SK-N-SH (cell line): ENCODE measurements around the gene WDR87. TPM values are rescaled to one million over a fixed set of nuclear protein-coding genes. Genes with fewer than 3 reads are reported as not detected.

Source experiments
- CTCF ChIA-PET: fragments of 300-600, 350-600 bp; formaldehyde crosslinking; extraction: SDS; loops from one replicate; lab custom pipeline; 2021; lab: Yijun Ruan, JAX
- POLR2A ChIA-PET: fragments of 350-600 bp; sonication (Branson Sonifier 250); formaldehyde crosslinking; extraction: SDS; loops from one replicate; lab custom pipeline; 2020; ENCODE audit warnings: antibody characterized with exemption, inconsistent platforms; lab: Yijun Ruan, JAX
- DNase-seq: peaks from one replicate; pipeline ENCODE4 v3.0.0; 2012
- H2AFZ ChIP-seq: fragments of 200-600 bp; sonication (generic); 2 replicates; pipeline ENCODE4 v1.8.1; 2016; ENCODE audit warnings: antibody characterized with exemption, mild to moderate bottlenecking, low read depth
- H3F3A ChIP-seq: fragments of 200-600 bp; sonication (generic); replicated peaks from 2 replicates; pipeline ENCODE3; 2016; ENCODE audit warnings: antibody characterized with exemption, mild to moderate bottlenecking; ENCODE audit not compliant: insufficient read depth
- H3K27ac ChIP-seq, 2 experiments: fragments of 200-500 bp in 1 of 2; fragments of 200-600 bp in 1 of 2; sonication (Bioruptor generic) in 1 of 2; sonication (generic), shearing (Covaris generic) in 1 of 2; 2 replicates each; pipeline versions ENCODE4 v1.5.1 to v1.6.1; 2014 to 2016; ENCODE audit warnings: low read depth in 2 of 2, inconsistent platforms in 1 of 2, low read length in 1 of 2, mild to moderate bottlenecking in 1 of 2, mixed read lengths in 1 of 2
- H3K27me3 ChIP-seq: fragments of 200-600 bp; sonication (generic), shearing (Covaris generic); 2 replicates; pipeline ENCODE4 v1.6.1; 2016; ENCODE audit warnings: mixed run types; ENCODE audit not compliant: insufficient read depth
- H3K36me3 ChIP-seq, 2 experiments: fragments of 200-500 bp in 1 of 2; fragments of 200-600 bp in 1 of 2; sonication (Bioruptor generic) in 1 of 2; sonication (generic) in 1 of 2; replicated peaks in 1 of 2; 2 replicates each; pipeline versions ENCODE3 to v1.5.1; 2014 to 2016; ENCODE audit warnings: low read length in 1 of 2, mild to moderate bottlenecking in 1 of 2; ENCODE audit not compliant: insufficient read depth in 2 of 2, control insufficient read depth in 1 of 2
- H3K4me1 ChIP-seq, 2 experiments: fragments of 200-500 bp in 1 of 2; fragments of 200-600 bp in 1 of 2; sonication (Bioruptor generic) in 1 of 2; sonication (generic), shearing (Covaris generic) in 1 of 2; 2 replicates each; pipeline versions ENCODE4 v1.5.1 to v1.6.1; 2014 to 2016; ENCODE audit warnings: low read depth in 1 of 2, low read length in 1 of 2, mixed run types in 1 of 2; ENCODE audit not compliant: insufficient read depth in 2 of 2, control insufficient read depth in 1 of 2
- H3K4me2 ChIP-seq: fragments of 200-600 bp; sonication (generic), shearing (Covaris generic); 2 replicates; pipeline ENCODE4 v1.6.1; 2017; ENCODE audit warnings: mixed run types
- H3K4me3 ChIP-seq, 2 experiments: fragments of 200-500 bp in 1 of 2; fragments of 200-600 bp in 1 of 2; sonication (Bioruptor generic) in 1 of 2; sonication (generic), shearing (Covaris generic) in 1 of 2; 2 replicates each; pipeline versions ENCODE4 v1.5.1 to v1.8.1; 2014 to 2016; ENCODE audit warnings: low read depth in 2 of 2, inconsistent platforms in 1 of 2, low read length in 1 of 2, mild to moderate bottlenecking in 1 of 2, mixed read lengths in 1 of 2, moderate library complexity in 1 of 2
- H3K79me2 ChIP-seq: fragments of 200-600 bp; sonication (generic); 2 replicates; pipeline ENCODE4 v1.8.1; 2017; ENCODE audit warnings: mild to moderate bottlenecking; ENCODE audit not compliant: insufficient read depth
- H3K9ac ChIP-seq: fragments of 200-600 bp; sonication (generic); 2 replicates; pipeline ENCODE4 v1.6.1; 2017; ENCODE audit warnings: mixed run types
- H3K9me2 ChIP-seq: fragments of 200-600 bp; sonication (generic); 2 replicates; pipeline ENCODE4 v1.6.1; 2017; ENCODE audit warnings: mixed run types
- H3K9me3 ChIP-seq: fragments of 200-600 bp; sonication (generic); 2 replicates; pipeline ENCODE4 v1.6.1; 2017; ENCODE audit warnings: mixed run types, mild to moderate bottlenecking, moderate library complexity
- H4K20me1 ChIP-seq: fragments of 200-600 bp; sonication (generic); 2 replicates; pipeline ENCODE4 v1.6.1; 2017; ENCODE audit warnings: mild to moderate bottlenecking, mixed run types; ENCODE audit not compliant: insufficient read depth
- CHD2 ChIP-seq: fragments of 150-350 bp; IDR thresholded peaks from 2 replicates; pipeline ENCODE4 v1.6.1; 2018; ENCODE audit warnings: low read length; ENCODE audit not compliant: partially characterized antibody
- ELF1 ChIP-seq: IDR thresholded peaks from 2 replicates; pipeline ENCODE4 v1.4.0; 2012
- EP300 ChIP-seq, 2 experiments: IDR thresholded peaks; 2 replicates each; pipeline versions ENCODE4 v1.4.0 to v1.6.1; 2012; ENCODE audit warnings: borderline replicate concordance in 1 of 2, low read depth in 1 of 2, low read length in 1 of 2
- EZH2phosphoT487 ChIP-seq: fragments of 200-600 bp; sonication (generic); IDR thresholded peaks from 2 replicates; pipeline ENCODE4 v1.6.1; 2017; ENCODE audit warnings: low read depth, mixed run types, mild to moderate bottlenecking, antibody characterized with exemption, moderate library complexity, borderline replicate concordance
- FOSL2 ChIP-seq: IDR thresholded peaks from 2 replicates; pipeline ENCODE4 v1.4.0; 2012; ENCODE audit warnings: low read depth, mild to moderate bottlenecking, moderate library complexity, borderline replicate concordance
- FOXJ3 ChIP-seq: sonication (generic); formaldehyde crosslinking; IDR thresholded peaks from 2 replicates; pipeline ENCODE4 v1.5.1; 2020; ENCODE audit warnings: mild to moderate bottlenecking, missing genetic modification reagents
- FOXM1 ChIP-seq: IDR thresholded peaks from 2 replicates; pipeline ENCODE4 v1.4.0; 2012; ENCODE audit warnings: low read depth, mild to moderate bottlenecking
- GABPA ChIP-seq: IDR thresholded peaks from 2 replicates; pipeline ENCODE4 v1.4.0; 2012; ENCODE audit warnings: low read depth, mild to moderate bottlenecking
- GATA2 ChIP-seq: sonication (generic); formaldehyde crosslinking; IDR thresholded peaks from 2 replicates; pipeline ENCODE4 v1.5.0; 2020; ENCODE audit warnings: mild to moderate bottlenecking, missing genetic modification reagents
- JUND ChIP-seq: IDR thresholded peaks from 2 replicates; pipeline ENCODE4 v1.4.0; 2012
- MEF2A ChIP-seq: IDR thresholded peaks from 2 replicates; pipeline ENCODE4 v1.4.0; 2012; ENCODE audit warnings: low read depth, borderline replicate concordance
- MXI1 ChIP-seq: IDR thresholded peaks from 2 replicates; pipeline ENCODE4 v1.6.1; 2012; ENCODE audit warnings: mild to moderate bottlenecking, low read depth, low read length, improper control_type of control experiment
- NFIC ChIP-seq: IDR thresholded peaks from 2 replicates; pipeline ENCODE4 v1.4.0; 2012; ENCODE audit warnings: borderline replicate concordance
- POLR2AphosphoS5 ChIP-seq: IDR thresholded peaks from 2 replicates; pipeline ENCODE4 v1.6.1; 2012; ENCODE audit warnings: low read depth, low read length
- RFX5 ChIP-seq: IDR thresholded peaks from 2 replicates; pipeline ENCODE4 v1.6.1; 2012; ENCODE audit warnings: mild to moderate bottlenecking, improper control_type of control experiment, low read length
- RXRA ChIP-seq: IDR thresholded peaks from 2 replicates; pipeline ENCODE4 v1.4.0; 2012; ENCODE audit warnings: low read depth, mild to moderate bottlenecking, borderline replicate concordance
- SIN3A ChIP-seq: IDR thresholded peaks from 2 replicates; pipeline ENCODE4 v1.6.1; 2012; ENCODE audit warnings: low read depth, mild to moderate bottlenecking, low read length, moderate library complexity, borderline replicate concordance
- SMC3 ChIP-seq: IDR thresholded peaks from 2 replicates; pipeline ENCODE4 v1.6.1; 2012; ENCODE audit warnings: low read depth, low read length, improper control_type of control experiment
- TEAD4 ChIP-seq: IDR thresholded peaks from 2 replicates; pipeline ENCODE4 v1.4.0; 2012; ENCODE audit warnings: mild to moderate bottlenecking, borderline replicate concordance; ENCODE audit not compliant: insufficient read depth
- WGBS: methylation state at CpG from one replicate; pipeline ENCODE4 v1.1.6; 2017; ENCODE audit warnings: low lambda C conversion rate; 5-methylcytosine and 5-hydroxymethylcytosine counted together
- polyA plus RNA-seq, 3 experiments: library from polyadenylated mRNA; depleted of rRNA; stranded (reverse); fragments of >200 nt; gene quantifications; 2 replicates each; pipeline ENCODE4 v1.2.3, GENCODE V29; 2012
- TF ChIP-seq, protein P1 (sequence below): IDR thresholded peaks from 2 replicates; pipeline ENCODE4 v1.4.0; 2012; ENCODE audit warnings: low read depth, borderline replicate concordance
- TF ChIP-seq, protein P2 (sequence below): IDR thresholded peaks from 2 replicates; pipeline ENCODE4 v1.6.1; 2012; ENCODE audit warnings: mild to moderate bottlenecking, low read depth, low read length, moderate library complexity
- TF ChIP-seq, protein P3 (sequence below): fragments of 150-350 bp; IDR thresholded peaks from 2 replicates; pipeline ENCODE4 v1.6.1; 2017; ENCODE audit warnings: antibody characterized with exemption, low read length, low read depth, borderline replicate concordance
- TF ChIP-seq, protein P4 (sequence below): IDR thresholded peaks from 2 replicates; pipeline ENCODE4 v1.4.0; 2012; ENCODE audit warnings: low read depth
- TF ChIP-seq, protein P5 (sequence below): IDR thresholded peaks from 2 replicates; pipeline ENCODE4; 2012

The WDR87 gene
- polyA plus RNA-seq, 1 of the 3 experiments (the other 2 are of a cell fraction): not detected

DNA sequence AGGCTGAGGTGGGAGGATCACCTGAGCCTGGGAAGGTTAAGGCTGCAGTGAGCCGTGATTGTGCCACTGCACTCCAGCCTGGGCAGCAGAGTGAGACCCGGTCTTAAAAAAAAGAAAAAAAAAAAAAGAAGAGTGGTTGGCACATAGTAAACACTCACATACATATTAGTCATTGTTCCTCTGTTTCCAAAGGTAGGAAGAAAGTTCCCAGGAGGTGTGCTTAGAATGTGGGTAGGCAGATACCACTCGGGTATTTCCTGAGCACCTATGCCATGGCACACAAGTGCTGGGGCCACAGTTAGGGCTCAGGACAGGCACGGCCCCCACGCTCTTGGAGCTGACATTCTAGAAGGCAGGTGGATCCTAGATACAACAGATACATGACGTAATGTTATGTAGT, 42.0 kb upstream of the WDR87 start:
- Histone ChIP-seq H2AFZ (no peak overlapping the region), H3K36me3 (no peaks in the 10 kb centered on the region), H3K4me3 (no peak overlapping the region), H3K4me1 (peaks cover 0 to 7% of the 10 kb centered on the region in 2 experiments; a peak in 2 of 4 replicates), H3K9ac (no peak overlapping the region), H3K9me3 (no peaks in the 10 kb centered on the region), H3K27me3 (no peaks in the 10 kb centered on the region), H3K79me2 (peaks cover 97% of the 10 kb centered on the region), H3F3A (no peaks in the 10 kb centered on the region), H3K4me2 (no peak overlapping the region), H3K27ac (no peak overlapping the region), H3K9me2 (no peaks in the 10 kb centered on the region), H4K20me1 (no peaks in the 10 kb centered on the region)
- CTCF ChIA-PET: no interaction called here
- no peak for DNase-seq
- 87% methylated on average over 6 of the region's 6 CpGs for WGBS
- TF ChIP-seq TEAD4 (no peak), CHD2 (no peak), EZH2phosphoT487 (no peak), NFIC (no peak), EP300 (IDR thresholded peaks at IDR 0.05; ENCODE audit: borderline replicate concordance in 1 of 2, low read depth in 1 of 2, low read length in 1 of 2) (no peak), SIN3A (no peak), POLR2AphosphoS5 (no peak), MXI1 (no peak), MEF2A (no peak), JUND (no peak)
- TF ChIP-seq, protein P1, sequence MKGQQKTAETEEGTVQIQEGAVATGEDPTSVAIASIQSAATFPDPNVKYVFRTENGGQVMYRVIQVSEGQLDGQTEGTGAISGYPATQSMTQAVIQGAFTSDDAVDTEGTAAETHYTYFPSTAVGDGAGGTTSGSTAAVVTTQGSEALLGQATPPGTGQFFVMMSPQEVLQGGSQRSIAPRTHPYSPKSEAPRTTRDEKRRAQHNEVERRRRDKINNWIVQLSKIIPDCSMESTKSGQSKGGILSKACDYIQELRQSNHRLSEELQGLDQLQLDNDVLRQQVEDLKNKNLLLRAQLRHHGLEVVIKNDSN: no peak
- POLR2A ChIA-PET: no interaction called here

DNA sequence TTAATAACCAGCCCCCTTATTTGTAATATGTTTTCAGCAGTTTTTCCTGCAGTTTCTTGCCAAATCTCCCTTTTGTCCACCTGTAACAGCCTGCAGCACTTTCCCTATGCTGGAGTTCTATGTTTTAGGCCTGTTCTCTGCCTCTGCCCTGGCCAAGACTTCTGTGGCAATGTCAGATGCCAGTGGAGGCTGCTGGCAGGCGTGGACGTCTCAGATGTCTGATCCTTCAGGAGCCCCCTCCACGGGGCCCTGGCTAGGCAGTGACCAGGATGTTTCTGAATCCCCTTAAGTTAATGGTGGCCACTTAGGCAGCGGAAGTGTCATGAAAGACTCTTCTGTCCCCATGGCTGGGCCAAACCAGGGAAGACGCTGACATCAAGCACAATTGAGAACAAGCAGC, 41.4 kb upstream of the WDR87 start:
- no peak overlapping the region for H3K4me2 ChIP-seq
- 94% methylated on average over 5 of the region's 5 CpGs for WGBS
- H3K9me3 ChIP-seq: no peaks in the 10 kb centered on the region
- POLR2A ChIA-PET: no interaction called here
- CTCF ChIA-PET: no interaction called here
- H4K20me1 ChIP-seq: no peaks in the 10 kb centered on the region
- DNase-seq: no peak
- H3K9me2 ChIP-seq: no peaks in the 10 kb centered on the region
- H3K27ac ChIP-seq: no peak overlapping the region
- peaks cover 0 to 1% of the 10 kb centered on the region in 2 experiments; a peak in 1 of 4 replicates for H3K4me1 ChIP-seq
- TF ChIP-seq, protein P2, sequence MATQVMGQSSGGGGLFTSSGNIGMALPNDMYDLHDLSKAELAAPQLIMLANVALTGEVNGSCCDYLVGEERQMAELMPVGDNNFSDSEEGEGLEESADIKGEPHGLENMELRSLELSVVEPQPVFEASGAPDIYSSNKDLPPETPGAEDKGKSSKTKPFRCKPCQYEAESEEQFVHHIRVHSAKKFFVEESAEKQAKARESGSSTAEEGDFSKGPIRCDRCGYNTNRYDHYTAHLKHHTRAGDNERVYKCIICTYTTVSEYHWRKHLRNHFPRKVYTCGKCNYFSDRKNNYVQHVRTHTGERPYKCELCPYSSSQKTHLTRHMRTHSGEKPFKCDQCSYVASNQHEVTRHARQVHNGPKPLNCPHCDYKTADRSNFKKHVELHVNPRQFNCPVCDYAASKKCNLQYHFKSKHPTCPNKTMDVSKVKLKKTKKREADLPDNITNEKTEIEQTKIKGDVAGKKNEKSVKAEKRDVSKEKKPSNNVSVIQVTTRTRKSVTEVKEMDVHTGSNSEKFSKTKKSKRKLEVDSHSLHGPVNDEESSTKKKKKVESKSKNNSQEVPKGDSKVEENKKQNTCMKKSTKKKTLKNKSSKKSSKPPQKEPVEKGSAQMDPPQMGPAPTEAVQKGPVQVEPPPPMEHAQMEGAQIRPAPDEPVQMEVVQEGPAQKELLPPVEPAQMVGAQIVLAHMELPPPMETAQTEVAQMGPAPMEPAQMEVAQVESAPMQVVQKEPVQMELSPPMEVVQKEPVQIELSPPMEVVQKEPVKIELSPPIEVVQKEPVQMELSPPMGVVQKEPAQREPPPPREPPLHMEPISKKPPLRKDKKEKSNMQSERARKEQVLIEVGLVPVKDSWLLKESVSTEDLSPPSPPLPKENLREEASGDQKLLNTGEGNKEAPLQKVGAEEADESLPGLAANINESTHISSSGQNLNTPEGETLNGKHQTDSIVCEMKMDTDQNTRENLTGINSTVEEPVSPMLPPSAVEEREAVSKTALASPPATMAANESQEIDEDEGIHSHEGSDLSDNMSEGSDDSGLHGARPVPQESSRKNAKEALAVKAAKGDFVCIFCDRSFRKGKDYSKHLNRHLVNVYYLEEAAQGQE: no peak
- TF ChIP-seq, protein P3, sequence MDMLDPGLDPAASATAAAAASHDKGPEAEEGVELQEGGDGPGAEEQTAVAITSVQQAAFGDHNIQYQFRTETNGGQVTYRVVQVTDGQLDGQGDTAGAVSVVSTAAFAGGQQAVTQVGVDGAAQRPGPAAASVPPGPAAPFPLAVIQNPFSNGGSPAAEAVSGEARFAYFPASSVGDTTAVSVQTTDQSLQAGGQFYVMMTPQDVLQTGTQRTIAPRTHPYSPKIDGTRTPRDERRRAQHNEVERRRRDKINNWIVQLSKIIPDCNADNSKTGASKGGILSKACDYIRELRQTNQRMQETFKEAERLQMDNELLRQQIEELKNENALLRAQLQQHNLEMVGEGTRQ: no peak
- TF ChIP-seq POLR2AphosphoS5: no peak
- TF ChIP-seq ELF1: no peak
- no peak for TF ChIP-seq SIN3A
- TF ChIP-seq FOXJ3 (CRISPR knock-in tag): no peak
- TF ChIP-seq EP300 (IDR thresholded peaks at IDR 0.05; ENCODE audit: borderline replicate concordance in 1 of 2, low read depth in 1 of 2, low read length in 1 of 2): no peak
- no peak for TF ChIP-seq SMC3
- TF ChIP-seq FOXM1: no peak
- TF ChIP-seq FOSL2: no peak
- no peak for TF ChIP-seq GABPA
- no peak for TF ChIP-seq MEF2A
- TF ChIP-seq, protein P4, sequence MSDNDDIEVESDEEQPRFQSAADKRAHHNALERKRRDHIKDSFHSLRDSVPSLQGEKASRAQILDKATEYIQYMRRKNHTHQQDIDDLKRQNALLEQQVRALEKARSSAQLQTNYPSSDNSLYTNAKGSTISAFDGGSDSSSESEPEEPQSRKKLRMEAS: no peak
- no peak for TF ChIP-seq JUND
- no peak for TF ChIP-seq GATA2 (CRISPR knock-in tag)
- TF ChIP-seq, protein P5, sequence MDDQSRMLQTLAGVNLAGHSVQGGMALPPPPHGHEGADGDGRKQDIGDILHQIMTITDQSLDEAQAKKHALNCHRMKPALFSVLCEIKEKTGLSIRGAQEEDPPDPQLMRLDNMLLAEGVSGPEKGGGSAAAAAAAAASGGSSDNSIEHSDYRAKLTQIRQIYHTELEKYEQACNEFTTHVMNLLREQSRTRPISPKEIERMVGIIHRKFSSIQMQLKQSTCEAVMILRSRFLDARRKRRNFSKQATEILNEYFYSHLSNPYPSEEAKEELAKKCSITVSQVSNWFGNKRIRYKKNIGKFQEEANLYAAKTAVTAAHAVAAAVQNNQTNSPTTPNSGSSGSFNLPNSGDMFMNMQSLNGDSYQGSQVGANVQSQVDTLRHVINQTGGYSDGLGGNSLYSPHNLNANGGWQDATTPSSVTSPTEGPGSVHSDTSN: no peak
- TF ChIP-seq RFX5: no peak
- TF ChIP-seq RXRA: no peak
- no peak overlapping the region for H3K4me3 ChIP-seq
- H3K27me3 ChIP-seq: no peaks in the 10 kb centered on the region
- H3K79me2 ChIP-seq: peaks cover 94% of the 10 kb centered on the region
- no peaks in the 10 kb centered on the region for H3K36me3 ChIP-seq
- H2AFZ ChIP-seq: no peak overlapping the region
- H3F3A ChIP-seq: no peaks in the 10 kb centered on the region
- no peak overlapping the region for H3K9ac ChIP-seq
